GM12878 (cell line): ENCODE results near the gene BMF. TPM values are rescaled to one million over a fixed set of nuclear protein-coding genes. Genes with fewer than 3 reads are reported as not detected.

Experiments used
- ATAC-seq: fragments of 200-7000 bp; cut with Tn5 transposase; 3 replicates; pipeline ENCODE4 v1.9.1; 2020; ENCODE audit warnings: mild to moderate bottlenecking, moderate library complexity
- BruUV-seq: library from RNA; stranded (reverse); fragments of 400-500 nt; replicated peaks from 2 replicates; lab custom pipeline; 2021; lab: Mats Ljungman, UMichigan
- CTCF ChIA-PET: fragments of 300-600 bp; sonication (Branson Sonifier 250); formaldehyde crosslinking; extraction: SDS; loops from one replicate; lab custom pipeline; 2021; ENCODE audit warnings: inconsistent platforms; lab: Yijun Ruan, JAX
- POLR2A ChIA-PET: fragments of 350-600 bp; formaldehyde crosslinking; extraction: SDS; loops from one replicate; lab custom pipeline; 2021; ENCODE audit warnings: inconsistent platforms; lab: Charles Lee
- RAD21 ChIA-PET: fragments of 300-600 bp; sonication (Branson Sonifier 250); formaldehyde crosslinking; loops from one replicate; lab custom pipeline; 2023; ENCODE audit warnings: antibody characterized with exemption; ENCODE audit not compliant: unreplicated experiment; lab: Charles Lee
- SMC1A ChIA-PET: fragments of 300-600 bp; sonication (Branson Sonifier 250); formaldehyde crosslinking; loops from one replicate; lab custom pipeline; 2023; ENCODE audit not compliant: unreplicated experiment, uncharacterized antibody; lab: Charles Lee
- DNase-seq: peaks from one replicate; pipeline ENCODE4 v3.0.0-alpha.2; 2011; ENCODE audit warnings: low read depth, low spot score
- FAIRE-seq: peaks from 3 replicates; lab custom pipeline; 2011; peaks lifted over from hg19 to GRCh38; lab: Jason Lieb, UNC
- H2AFZ ChIP-seq: 2 replicates; pipeline ENCODE4 v1.6.0; 2011; ENCODE audit warnings: low read depth, low read length, control low read depth; ENCODE audit not compliant: control insufficient read depth
- H3K27ac ChIP-seq: 2 replicates; pipeline ENCODE4 v1.5.1; 2011; ENCODE audit warnings: control low read depth; ENCODE audit not compliant: control insufficient read depth, insufficient read depth
- H3K27me3 ChIP-seq, 2 experiments: replicated peaks in 1 of 2; 2 replicates each; pipeline versions ENCODE4 v1.6.0 to v1.6.1; 2011; ENCODE audit warnings: low read length in 1 of 2; ENCODE audit not compliant: control insufficient read depth in 2 of 2, insufficient read depth in 2 of 2
- H3K36me3 ChIP-seq, 2 experiments: 2 replicates each; pipeline ENCODE4 v1.5.1; 2011; ENCODE audit warnings: low read length in 1 of 2; ENCODE audit not compliant: control insufficient read depth in 2 of 2, insufficient read depth in 2 of 2
- H3K4me1 ChIP-seq: 2 replicates; pipeline ENCODE4 v1.6.1; 2011; ENCODE audit warnings: mild to moderate bottlenecking, low read length, moderate library complexity, mixed read lengths; ENCODE audit not compliant: control insufficient read depth, insufficient read depth
- H3K4me2 ChIP-seq: 2 replicates; pipeline ENCODE4 v1.6.0; 2011; ENCODE audit warnings: control low read depth; ENCODE audit not compliant: control insufficient read depth, insufficient read depth
- H3K4me3 ChIP-seq: fragments of 200-600 bp; sonication (generic); 2 replicates; pipeline ENCODE4 v1.5.1; 2016
- H3K79me2 ChIP-seq: 2 replicates; pipeline ENCODE4 v1.6.0; 2011; ENCODE audit warnings: low read length; ENCODE audit not compliant: control insufficient read depth, insufficient read depth
- H3K9ac ChIP-seq: 2 replicates; pipeline ENCODE4 v1.8.0; 2011; ENCODE audit warnings: low read length, control low read depth, mixed read lengths; ENCODE audit not compliant: control insufficient read depth, insufficient read depth
- H3K9me3 ChIP-seq: replicated peaks from 3 replicates; pipeline ENCODE4 v1.5.1; 2011; ENCODE audit warnings: mild to moderate bottlenecking, low read length; ENCODE audit not compliant: control insufficient read depth, insufficient read depth
- H4K20me1 ChIP-seq: 2 replicates; pipeline ENCODE4 v1.6.0; 2011; ENCODE audit not compliant: control insufficient read depth, insufficient read depth
- BHLHE40 ChIP-seq, 2 experiments: fragments of 450-650 bp in 1 of 2; IDR thresholded peaks; 2 replicates each; pipeline ENCODE4 v1.6.1; 2011 to 2017; ENCODE audit warnings: low read depth in 2 of 2, borderline replicate concordance in 1 of 2, improper control_type of control experiment in 1 of 2, low read length in 1 of 2, mild to moderate bottlenecking in 1 of 2
- EP300 ChIP-seq, 2 experiments: fragments of 150-350 bp in 1 of 2; IDR thresholded peaks; 2 replicates each; pipeline ENCODE4 v1.6.1; 2011 to 2012; ENCODE audit warnings: low read depth in 2 of 2, low read length in 2 of 2, borderline replicate concordance in 1 of 2, improper control_type of control experiment in 1 of 2, inconsistent platforms in 1 of 2; ENCODE audit not compliant: control insufficient read depth in 1 of 2
- NFYB ChIP-seq: IDR thresholded peaks from 2 replicates; pipeline ENCODE4 v1.6.1; 2011; ENCODE audit warnings: low read depth, mild to moderate bottlenecking, low read length, improper control_type of control experiment, moderate library complexity; ENCODE audit not compliant: insufficient read depth
- PAX8 ChIP-seq: fragments of 450-650 bp; IDR thresholded peaks from 2 replicates; pipeline ENCODE4 v1.6.1; 2017; ENCODE audit warnings: mild to moderate bottlenecking, moderate library complexity
- POLR2AphosphoS5 ChIP-seq: IDR thresholded peaks from 2 replicates; pipeline ENCODE4 v1.6.1; 2011; ENCODE audit warnings: mild to moderate bottlenecking, low read length, inconsistent platforms
- RAD51 ChIP-seq: fragments of 450-650 bp; IDR thresholded peaks from 2 replicates; pipeline ENCODE4 v1.6.1; 2016; ENCODE audit warnings: moderate library complexity, mild to moderate bottlenecking, inconsistent platforms
- TCF12 ChIP-seq: IDR thresholded peaks from 2 replicates; pipeline ENCODE4 v1.6.1; 2011; ENCODE audit warnings: low read depth, mild to moderate bottlenecking, low read length
- YY1 ChIP-seq: IDR thresholded peaks from 2 replicates; pipeline ENCODE4 v1.6.1; 2011; ENCODE audit warnings: low read depth, mild to moderate bottlenecking, low read length
- WGBS: methylation state at CpG from one replicate; pipeline ENCODE4 v1.1.6; 2016; ENCODE audit warnings: low lambda C conversion rate; ENCODE audit not compliant: insufficient replicate concordance, insufficient coverage; ENCODE audit errors: missing lambda C conversion rate; 5-methylcytosine and 5-hydroxymethylcytosine counted together
- in situ Hi-C: fragments of 300-500 bp; cut with MboI; formaldehyde crosslinking; loops from 9 replicates; pipeline ENCODE4 v1.14.3; 2018; ENCODE audit warnings: mixed read lengths
- intact Hi-C: fragments of 100-400 bp; cut with micrococcal nuclease; formaldehyde crosslinking; loops from one replicate; pipeline ENCODE4 v1.14.2; 2022; ENCODE audit not compliant: unreplicated experiment
- polyA plus RNA-seq, 11 experiments: library from polyadenylated mRNA; depleted of rRNA in 4 of 11; unstranded in 6 of 11; stranded (reverse) in 5 of 11; fragments of >200 nt; fragmentation: Nextera tagmentation in 4 of 11; fragmentation: Illumina TruSeq in 1 of 11; extraction: Ambion mirVana in 4 of 11; extraction: Trizol in 1 of 11; gene quantifications; 1 replicate in 1 of 11; 2 replicates in 10 of 11; pipeline versions ENCODE4 v1.2.1 to v1.2.3, GENCODE V29; 2011 to 2016; ENCODE audit warnings: inconsistent platforms in 2 of 11, missing spikeins in 2 of 11, low read depth in 1 of 11
- total RNA-seq, 4 experiments: library from RNA; depleted of rRNA in 3 of 4; stranded (reverse); fragments of >200 nt in 3 of 4; fragmentation: Illumina TruSeq in 1 of 4; extraction: Trizol in 1 of 4; gene quantifications; 2 replicates each; pipeline versions ENCODE4 v1.2.1 to v1.2.3, GENCODE V29; 2013 to 2021
- TF ChIP-seq, protein P1 (sequence below): fragments of 150-350 bp; IDR thresholded peaks from 2 replicates; pipeline ENCODE4 v1.6.1; 2014; ENCODE audit warnings: mild to moderate bottlenecking, low read depth, low read length
- TF ChIP-seq, protein P2 (sequence below): fragments of 450-650 bp; formaldehyde crosslinking; IDR thresholded peaks from 2 replicates; pipeline ENCODE4 v1.5.0; 2022; ENCODE audit warnings: mild to moderate bottlenecking, missing genetic modification characterization

BMF gene
- total and polyA plus RNA-seq, 10 of the 15 experiments (the other 5 are each of a cell fraction or from before 2014, with no cell fraction given), result 0.82 to 34.9 (median 16.9) TPM

DNA sequence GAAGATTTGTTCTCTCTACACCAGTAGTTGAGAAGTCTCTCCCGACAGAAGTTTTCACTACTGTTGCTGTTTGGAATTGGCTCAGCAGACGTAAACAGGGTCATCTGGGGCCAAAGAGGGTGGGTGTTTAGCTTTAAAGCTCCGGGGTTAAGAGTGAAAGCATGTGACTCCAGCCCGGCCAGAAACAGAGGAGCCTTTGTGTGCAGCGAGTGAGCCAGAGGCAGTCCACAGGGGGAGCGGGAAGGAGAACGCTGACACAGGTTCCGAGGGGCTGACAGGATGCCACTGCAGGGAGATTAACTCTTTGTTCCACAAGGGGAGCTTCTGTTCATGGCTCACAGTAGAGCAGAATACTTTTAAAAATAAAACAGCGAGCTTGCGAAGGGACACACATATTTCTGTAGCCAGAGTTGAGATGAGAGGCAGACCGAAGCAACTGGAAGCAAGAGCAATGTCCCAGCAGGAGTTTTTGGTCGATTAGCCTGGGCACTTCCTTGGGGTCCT lies 26.9 kb downstream of the BMF start:
- FAIRE-seq, result peak; percentile 7
- H3K9me3 ChIP-seq, result no peaks in the 10 kb centered on the region
- ATAC-seq, result peak; percentile 72
- POLR2A ChIA-PET, result interaction anchor here (0.7 to 1.6 kb wide), 3 partner anchors 11 to 17 kb away, joined by 3 to 7 read pairs (median 5); no protein-coding TSS in a partner anchor
- no TSS peak for BruUV-seq
- H3K27me3 ChIP-seq, result no peaks in the 10 kb centered on the region
- H3K79me2 ChIP-seq, result no peaks in the 10 kb centered on the region
- no peak for TF ChIP-seq NFYB
- TF ChIP-seq POLR2AphosphoS5, result 0 out of 2 replicates have a peak, but pooled peaks have one; percentile 29
- TF ChIP-seq, protein P1, sequence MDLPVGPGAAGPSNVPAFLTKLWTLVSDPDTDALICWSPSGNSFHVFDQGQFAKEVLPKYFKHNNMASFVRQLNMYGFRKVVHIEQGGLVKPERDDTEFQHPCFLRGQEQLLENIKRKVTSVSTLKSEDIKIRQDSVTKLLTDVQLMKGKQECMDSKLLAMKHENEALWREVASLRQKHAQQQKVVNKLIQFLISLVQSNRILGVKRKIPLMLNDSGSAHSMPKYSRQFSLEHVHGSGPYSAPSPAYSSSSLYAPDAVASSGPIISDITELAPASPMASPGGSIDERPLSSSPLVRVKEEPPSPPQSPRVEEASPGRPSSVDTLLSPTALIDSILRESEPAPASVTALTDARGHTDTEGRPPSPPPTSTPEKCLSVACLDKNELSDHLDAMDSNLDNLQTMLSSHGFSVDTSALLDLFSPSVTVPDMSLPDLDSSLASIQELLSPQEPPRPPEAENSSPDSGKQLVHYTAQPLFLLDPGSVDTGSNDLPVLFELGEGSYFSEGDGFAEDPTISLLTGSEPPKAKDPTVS, result no peak
- TF ChIP-seq YY1, result no peak
- peak in 1 of 2 experiments; percentile 25; a peak in 1 of 4 replicates for TF ChIP-seq EP300 (IDR thresholded peaks at IDR 0.05; ENCODE audit: borderline replicate concordance in 1 of 2, control insufficient read depth in 1 of 2, low read depth in 2 of 2, low read length in 2 of 2)
- TF ChIP-seq, protein P2, sequence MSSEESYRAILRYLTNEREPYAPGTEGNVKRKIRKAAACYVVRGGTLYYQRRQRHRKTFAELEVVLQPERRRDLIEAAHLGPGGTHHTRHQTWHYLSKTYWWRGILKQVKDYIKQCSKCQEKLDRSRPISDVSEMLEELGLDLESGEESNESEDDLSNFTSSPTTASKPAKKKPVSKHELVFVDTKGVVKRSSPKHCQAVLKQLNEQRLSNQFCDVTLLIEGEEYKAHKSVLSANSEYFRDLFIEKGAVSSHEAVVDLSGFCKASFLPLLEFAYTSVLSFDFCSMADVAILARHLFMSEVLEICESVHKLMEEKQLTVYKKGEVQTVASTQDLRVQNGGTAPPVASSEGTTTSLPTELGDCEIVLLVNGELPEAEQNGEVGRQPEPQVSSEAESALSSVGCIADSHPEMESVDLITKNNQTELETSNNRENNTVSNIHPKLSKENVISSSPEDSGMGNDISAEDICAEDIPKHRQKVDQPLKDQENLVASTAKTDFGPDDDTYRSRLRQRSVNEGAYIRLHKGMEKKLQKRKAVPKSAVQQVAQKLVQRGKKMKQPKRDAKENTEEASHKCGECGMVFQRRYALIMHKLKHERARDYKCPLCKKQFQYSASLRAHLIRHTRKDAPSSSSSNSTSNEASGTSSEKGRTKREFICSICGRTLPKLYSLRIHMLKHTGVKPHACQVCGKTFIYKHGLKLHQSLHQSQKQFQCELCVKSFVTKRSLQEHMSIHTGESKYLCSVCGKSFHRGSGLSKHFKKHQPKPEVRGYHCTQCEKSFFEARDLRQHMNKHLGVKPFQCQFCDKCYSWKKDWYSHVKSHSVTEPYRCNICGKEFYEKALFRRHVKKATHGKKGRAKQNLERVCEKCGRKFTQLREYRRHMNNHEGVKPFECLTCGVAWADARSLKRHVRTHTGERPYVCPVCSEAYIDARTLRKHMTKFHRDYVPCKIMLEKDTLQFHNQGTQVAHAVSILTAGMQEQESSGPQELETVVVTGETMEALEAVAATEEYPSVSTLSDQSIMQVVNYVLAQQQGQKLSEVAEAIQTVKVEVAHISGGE (CRISPR knock-in tag), result no peak
- no peak for TF ChIP-seq PAX8
- no peak for TF ChIP-seq BHLHE40 (IDR thresholded peaks at IDR 0.05; ENCODE audit: borderline replicate concordance in 1 of 2, low read depth in 2 of 2, low read length in 1 of 2)
- peak; percentile 53 for TF ChIP-seq RAD51
- 0 out of 2 replicates have a peak, but pooled peaks have one; percentile 16 for TF ChIP-seq TCF12
- TF ChIP-seq, all 136 proteins: peak for 4
- no peak for DNase-seq
- ChIA-PET RAD21 (interaction anchor here (1.4 to 3.4 kb wide), 6 partner anchors 14 to 34 kb away, joined by 4 to 20 read pairs (median 12); no protein-coding TSS in a partner anchor), CTCF (interaction anchor here (1.2 to 4.3 kb wide), 6 partner anchors 14 to 37 kb away, joined by 3 to 19 read pairs (median 10); no protein-coding TSS in a partner anchor), SMC1A (interaction anchor here (1.2 to 43.9 kb wide), 5 partner anchors 9 to 34 kb away, joined by 4 to 981 read pairs (median 10); partner anchors contain the start of gene BMF)
- H4K20me1 ChIP-seq, result no peaks in the 10 kb centered on the region
- in situ Hi-C loops (no loop called here), intact Hi-C loops (no loop called here)
- H3K4me3 ChIP-seq, result peak overlapping the region; percentile 12; the same call in 1 of the 2 replicates
- no peak overlapping the region; the same call in 1 of the 2 replicates for H3K27ac ChIP-seq
- peaks cover 37% of the 10 kb centered on the region for H3K4me1 ChIP-seq
- no peaks in the 10 kb centered on the region for H3K36me3 ChIP-seq
- peak overlapping the region; percentile 52 for H3K4me2 ChIP-seq
- 71% methylated on average over 12 of the region's 12 CpGs for WGBS
- peak overlapping the region; percentile 90 for H2AFZ ChIP-seq
- H3K9ac ChIP-seq, result peak overlapping the region; percentile 62
